Thyroid gland (tissue), 4 donors: ENCODE measurements around the gene SYNPO2L. TPM values are rescaled to one million over a fixed set of nuclear protein-coding genes. Genes with fewer than 3 reads are reported as not detected.
"Not testable (repeated sequence)": the region's sequence is repeated elsewhere in the genome, so short reads cannot be mapped to it uniquely, and the experiment has no call there.

ENCODE experiments used
- DNase-seq, 2 donors: peaks; one replicate each; pipeline ENCODE4 v3.0.0-alpha.2; 2019
- H3K27ac ChIP-seq, 3 donors: fragments of 200-600 bp; sonication (generic); 1 replicate in 2 of 3; 2 replicates in 1 of 3; pipeline ENCODE4 v1.5.1; 2016 to 2019; ENCODE audit warnings: mild to moderate bottlenecking in 1 of 3, moderate library complexity in 1 of 3
- H3K27me3 ChIP-seq: fragments of 200-600 bp; sonication (generic); one replicate; pipeline ENCODE4 v1.5.1; 2019
- H3K36me3 ChIP-seq, 2 donors: fragments of 200-600 bp; sonication (generic); one replicate each; pipeline ENCODE4 v1.5.1; 2016 to 2019
- H3K4me1 ChIP-seq, 2 donors: fragments of 200-600 bp; sonication (generic); one replicate each; pipeline ENCODE4 v1.5.1; 2017 to 2019
- H3K4me3 ChIP-seq, 3 donors: fragments of 200-600 bp; sonication (generic); replicated peaks in 1 of 3; 1 replicate in 2 of 3; 2 replicates in 1 of 3; pipeline ENCODE4 v1.5.1; 2016; ENCODE audit warnings: mild to moderate bottlenecking in 1 of 3
- H3K9me3 ChIP-seq: fragments of 200-600 bp; sonication (generic); one replicate; pipeline ENCODE4 v1.5.1; 2017
- CTCF ChIP-seq, 6 experiments: fragments of 200-600 bp in 3 of 6; fragments of 450-650 bp in 3 of 6; sonication (generic) in 3 of 6; IDR thresholded peaks; one replicate each; pipeline ENCODE4 v1.5.1; 2016 to 2019; ENCODE audit warnings: antibody characterized with exemption in 6 of 6, mild to moderate bottlenecking in 2 of 6, inconsistent platforms in 1 of 6, moderate library complexity in 1 of 6
- POLR2A ChIP-seq, 2 donors: fragments of 450-650 bp; IDR thresholded peaks; one replicate each; pipeline ENCODE4 v1.6.1; 2017; ENCODE audit warnings: antibody characterized with exemption in 2 of 2, mild to moderate bottlenecking in 2 of 2, moderate library complexity in 1 of 2
- WGBS, 2 donors: methylation state at CpG; one replicate each; pipeline ENCODE4 v1.1.5; 2017; 5-methylcytosine and 5-hydroxymethylcytosine counted together
- intact Hi-C: fragments of 100-400 bp; cut with DNase I; formaldehyde crosslinking; loops from one replicate; pipeline ENCODE4 v1.15.1; 2023
- total RNA-seq, 4 donors: library from RNA; depleted of rRNA; stranded (reverse); fragments of >200 nt; gene quantifications; one replicate each; pipeline ENCODE4 v1.2.3, GENCODE V29; 2016

The SYNPO2L gene
- total RNA-seq, 4 donors from 2014 or later = not detected

- peak overlapping the region; percentile 51 to 86 (median 84) for H3K4me3 ChIP-seq
- intact Hi-C loops = loop anchor here (5.0 kb wide), 1 partner anchor 53 kb away; no protein-coding TSS in a partner anchor
- peak overlapping the region; percentile 46 to 87 (median 69) for H3K27ac ChIP-seq
- no peaks in the 10 kb centered on the region for H3K9me3 ChIP-seq
- peak; percentile 19 to 37 for DNase-seq
- H3K36me3 ChIP-seq = no peaks in the 10 kb centered on the region
- TF ChIP-seq CTCF (IDR thresholded peaks at IDR 0.05) (no peak), POLR2A (IDR thresholded peaks at IDR 0.05) (peak in 1 of 2 donors; percentile 23)
- peaks cover 3 to 22% of the 10 kb centered on the region in 2 donors for H3K4me1 ChIP-seq
- H3K27me3 ChIP-seq = no peaks in the 10 kb centered on the region
- whole genome bisulfite sequencing, 2 donors = 1% methylated on average over 44 to 45 of the region's 46 CpGs
Observed at GRCh38 chr10:73625004-73625883, 30.6 kb downstream of the SYNPO2L start.

GRCh38 chr10:73623056-73623455 lies 32.8 kb downstream of the SYNPO2L start:
- no peak overlapping the region for H3K27ac ChIP-seq
- no peaks in the 10 kb centered on the region for H3K9me3 ChIP-seq
- no peaks in the 10 kb centered on the region for H3K27me3 ChIP-seq
- no peak for TF ChIP-seq CTCF (IDR thresholded peaks at IDR 0.05)
- TF ChIP-seq POLR2A (IDR thresholded peaks at IDR 0.05) = no peak
- H3K4me3 ChIP-seq = no peak overlapping the region
- H3K36me3 ChIP-seq = no peaks in the 10 kb centered on the region
- H3K4me1 ChIP-seq = peaks cover 3 to 22% of the 10 kb centered on the region in 2 donors
- no peak for DNase-seq
- intact Hi-C loops = no loop called here
- 92 to 96% methylated on average over 4 of the region's 4 CpGs for WGBS, 2 donors

- H3K36me3 ChIP-seq, H3K4me3 ChIP-seq, H3K27ac ChIP-seq, H3K9me3 ChIP-seq, intact Hi-C loops, DNase-seq, H3K27me3 ChIP-seq: not testable (repeated sequence)
- H3K4me1 ChIP-seq = peaks cover 3 to 18% of the 10 kb centered on the region in 2 donors
- WGBS, 2 donors = 96 to 99% methylated on average over 12 of the region's 12 CpGs
Observed at GRCh38 chr10:73620974-73621373, 34.9 kb downstream of the SYNPO2L start.

GRCh38 chr10:73617143-73617542 lies 38.7 kb downstream of the SYNPO2L start:
- WGBS, 2 donors = 94 to 96% methylated on average over 8 of the region's 8 CpGs
- H3K27me3 ChIP-seq, DNase-seq, H3K4me3 ChIP-seq, intact Hi-C loops, H3K27ac ChIP-seq, H3K9me3 ChIP-seq, H3K4me1 ChIP-seq, H3K36me3 ChIP-seq: not testable (repeated sequence)

- DNase-seq = no peak
- Histone ChIP-seq H3K9me3 (no peaks in the 10 kb centered on the region), H3K4me3 (no peak overlapping the region), H3K27ac (no peak overlapping the region), H3K27me3 (no peaks in the 10 kb centered on the region), H3K4me1 (peaks cover 0 to 5% of the 10 kb centered on the region in 2 donors), H3K36me3 (no peaks in the 10 kb centered on the region)
- TF ChIP-seq POLR2A (IDR thresholded peaks at IDR 0.05) (no peak), CTCF (IDR thresholded peaks at IDR 0.05) (no peak)
- 96 to 98% methylated on average over 3 of the region's 3 CpGs for WGBS, 2 donors
- intact Hi-C loops = no loop called here
Observed at GRCh38 chr10:73614720-73615119, 41.1 kb downstream of the SYNPO2L start.

GRCh38 chr10:73609116-73609515 lies 46.7 kb downstream of the SYNPO2L start:
- 84 to 94% methylated on average over 4 of the region's 4 CpGs for WGBS, 2 donors

More at GRCh38 chr10:73609116-73609515, 46.7 kb downstream of the SYNPO2L start:
- Histone ChIP-seq H3K4me1 (no peaks in the 10 kb centered on the region), H3K9me3 (no peaks in the 10 kb centered on the region), H3K36me3 (no peaks in the 10 kb centered on the region), H3K4me3 (no peak overlapping the region), H3K27ac (no peak overlapping the region), H3K27me3 (no peaks in the 10 kb centered on the region)
- TF ChIP-seq CTCF (IDR thresholded peaks at IDR 0.05) = no peak
- no peak for TF ChIP-seq POLR2A (IDR thresholded peaks at IDR 0.05)
- intact Hi-C loops = no loop called here
- DNase-seq = no peak
